GM12878 (cell line): ENCODE data around the gene MIOS.

Source experiments
- JUND ChIP-seq: IDR thresholded peaks from 2 replicates; pipeline ENCODE4 v1.6.1; 2012; ENCODE audit warnings: low read depth, mild to moderate bottlenecking, low read length, improper control_type of control experiment, moderate library complexity
- YY1 ChIP-seq: IDR thresholded peaks from 2 replicates; pipeline ENCODE4 v1.6.1; 2011; ENCODE audit warnings: low read depth, mild to moderate bottlenecking, low read length
- ZNF384 ChIP-seq: IDR thresholded peaks from 2 replicates; pipeline ENCODE4 v1.6.1; 2012; ENCODE audit warnings: low read depth, mild to moderate bottlenecking, low read length, improper control_type of control experiment, borderline replicate concordance
- TF ChIP-seq, protein P1 (sequence below): IDR thresholded peaks from 2 replicates; pipeline ENCODE4 v1.6.1; 2012; ENCODE audit warnings: low read depth, low read length, improper control_type of control experiment
- TF ChIP-seq, protein P2 (sequence below), 3 experiments: IDR thresholded peaks in 2 of 3; conservative IDR thresholded peaks in 1 of 3; 2 replicates each; pipeline ENCODE4 v1.5.1; 2011; ENCODE audit warnings: low read depth in 3 of 3, low read length in 3 of 3, mild to moderate bottlenecking in 3 of 3, control low read depth in 2 of 3, moderate library complexity in 2 of 3, inconsistent platforms in 1 of 3, mixed read lengths in 1 of 3; ENCODE audit not compliant: control insufficient read depth in 2 of 3, insufficient read depth in 1 of 3; ENCODE audit errors: extremely low read depth in 1 of 3

DNA sequence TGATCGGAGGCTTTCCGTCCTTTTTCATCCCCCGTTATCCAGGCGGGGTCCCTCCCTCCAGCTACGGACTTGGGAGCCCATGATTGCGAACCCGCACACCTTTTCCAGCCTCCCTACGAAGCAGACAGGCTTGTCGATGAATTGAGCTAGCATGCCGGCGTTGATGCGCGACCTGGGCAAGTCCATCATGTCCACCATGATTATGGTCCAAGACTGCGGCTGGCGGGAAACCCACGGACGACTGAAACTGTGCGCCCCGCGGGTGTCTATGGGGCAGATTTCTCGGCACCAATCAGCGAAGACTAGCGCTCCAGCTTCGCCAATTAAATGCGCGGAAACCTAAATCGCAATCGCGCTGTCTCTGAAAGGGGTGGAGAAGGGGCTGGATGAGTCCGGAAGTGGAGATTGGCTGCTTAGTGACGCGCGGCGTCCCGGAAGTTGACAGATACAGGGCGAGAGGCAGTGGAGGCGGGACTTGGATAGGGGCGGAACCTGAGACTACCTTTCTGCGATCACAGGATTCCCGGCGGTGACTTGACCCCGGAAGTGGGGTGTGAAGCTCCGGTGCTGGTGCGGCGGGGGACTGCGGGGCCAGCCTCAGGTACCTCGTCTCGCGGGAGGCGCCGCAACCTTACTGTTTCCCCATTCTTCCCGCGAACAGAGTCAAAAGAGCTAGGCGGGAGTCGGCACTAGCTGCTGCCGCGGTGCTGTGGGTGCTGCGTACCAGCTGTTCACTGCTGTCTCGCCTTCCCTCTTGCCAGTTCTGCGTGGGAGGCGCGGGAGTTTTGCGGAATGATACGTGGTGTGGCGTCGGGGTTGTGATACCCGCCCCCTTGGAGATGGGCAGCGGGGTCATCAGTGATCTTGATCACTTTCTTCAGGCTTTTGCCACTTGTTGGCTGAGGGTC, 73.8 kb downstream of the MIOS start, which contains the start of gene UMAD1:
- no peak for TF ChIP-seq ZNF384
- TF ChIP-seq JUND = 0 out of 2 replicates have a peak, but pooled peaks have one; percentile 6
- TF ChIP-seq, protein P1, sequence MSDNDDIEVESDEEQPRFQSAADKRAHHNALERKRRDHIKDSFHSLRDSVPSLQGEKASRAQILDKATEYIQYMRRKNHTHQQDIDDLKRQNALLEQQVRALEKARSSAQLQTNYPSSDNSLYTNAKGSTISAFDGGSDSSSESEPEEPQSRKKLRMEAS = peak; percentile 64
- TF ChIP-seq, protein P2, sequence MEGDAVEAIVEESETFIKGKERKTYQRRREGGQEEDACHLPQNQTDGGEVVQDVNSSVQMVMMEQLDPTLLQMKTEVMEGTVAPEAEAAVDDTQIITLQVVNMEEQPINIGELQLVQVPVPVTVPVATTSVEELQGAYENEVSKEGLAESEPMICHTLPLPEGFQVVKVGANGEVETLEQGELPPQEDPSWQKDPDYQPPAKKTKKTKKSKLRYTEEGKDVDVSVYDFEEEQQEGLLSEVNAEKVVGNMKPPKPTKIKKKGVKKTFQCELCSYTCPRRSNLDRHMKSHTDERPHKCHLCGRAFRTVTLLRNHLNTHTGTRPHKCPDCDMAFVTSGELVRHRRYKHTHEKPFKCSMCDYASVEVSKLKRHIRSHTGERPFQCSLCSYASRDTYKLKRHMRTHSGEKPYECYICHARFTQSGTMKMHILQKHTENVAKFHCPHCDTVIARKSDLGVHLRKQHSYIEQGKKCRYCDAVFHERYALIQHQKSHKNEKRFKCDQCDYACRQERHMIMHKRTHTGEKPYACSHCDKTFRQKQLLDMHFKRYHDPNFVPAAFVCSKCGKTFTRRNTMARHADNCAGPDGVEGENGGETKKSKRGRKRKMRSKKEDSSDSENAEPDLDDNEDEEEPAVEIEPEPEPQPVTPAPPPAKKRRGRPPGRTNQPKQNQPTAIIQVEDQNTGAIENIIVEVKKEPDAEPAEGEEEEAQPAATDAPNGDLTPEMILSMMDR (IDR thresholded peaks at IDR 0.05 in 2 of 3, conservative IDR thresholded peaks at IDR 0.05 in 1 of 3; ENCODE audit: control insufficient read depth in 2 of 3, extremely low read depth in 1 of 3, insufficient read depth in 1 of 3, low read depth in 3 of 3, low read length in 3 of 3) = no peak
- TF ChIP-seq YY1 = peak; percentile 94
